GM21528 (cell line): ENCODE measurements around the gene FRMD5.

ENCODE experiments used
- ATAC-seq: cut with Tn5 transposase; IDR thresholded peaks from one replicate; pipeline ENCODE4 v1.9.1; 2021; ENCODE audit warnings: mild to moderate bottlenecking, moderate library complexity; ENCODE audit not compliant: unreplicated experiment, low FRiP score

Gene FRMD5

DNA sequence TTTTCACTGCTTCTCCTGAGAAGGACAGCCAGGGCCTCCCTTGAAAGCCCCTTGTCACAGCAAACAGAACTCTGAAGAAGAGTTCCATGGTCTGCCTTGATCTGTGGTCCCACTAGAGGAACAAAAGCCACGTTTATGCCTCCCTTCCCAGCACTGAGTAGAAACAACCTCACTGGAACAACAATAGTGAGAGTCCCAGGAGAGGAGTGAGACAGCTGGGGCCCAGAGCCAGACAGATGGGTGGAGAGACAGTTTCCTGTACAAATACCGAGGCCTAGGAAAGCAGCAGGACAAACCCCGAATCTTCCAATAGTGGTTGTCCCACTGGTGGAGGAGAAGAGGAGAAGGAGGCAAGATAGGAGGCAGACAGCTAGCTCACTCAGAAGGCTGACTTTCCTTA lies 262.2 kb downstream of the FRMD5 start:
- no peak for ATAC-seq

DNA sequence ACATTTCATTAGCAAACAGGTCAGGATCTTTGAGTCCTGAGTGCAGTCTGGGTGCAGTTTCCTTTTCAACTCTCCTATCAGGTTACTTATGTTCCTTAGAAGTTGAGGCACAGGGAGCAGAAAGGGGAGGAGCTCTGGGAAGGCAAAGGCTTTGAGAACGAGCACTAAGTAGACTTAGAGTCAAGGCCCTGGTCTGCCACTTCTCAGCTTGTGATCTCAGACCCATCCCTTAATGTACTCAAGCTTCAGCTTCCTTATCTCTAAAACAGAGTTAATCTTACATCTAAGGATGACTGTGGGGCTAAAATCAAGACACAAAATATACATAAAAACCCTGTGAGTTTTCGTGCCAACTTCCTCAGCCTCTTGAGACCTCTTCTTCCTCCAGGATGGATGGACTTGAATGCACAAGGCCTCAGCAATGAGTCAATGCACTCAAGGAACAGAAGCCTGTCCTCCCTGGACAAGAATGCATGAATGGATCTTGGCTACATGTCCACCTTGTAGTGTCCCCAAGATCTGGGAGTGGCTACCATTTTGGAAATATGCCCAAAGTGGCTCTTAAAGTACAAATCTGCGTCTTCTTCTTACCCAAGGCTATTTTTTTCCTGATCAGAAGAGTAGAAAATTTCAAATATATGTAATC lies 263.2 kb downstream of the FRMD5 start:
- no peak for ATAC-seq

DNA sequence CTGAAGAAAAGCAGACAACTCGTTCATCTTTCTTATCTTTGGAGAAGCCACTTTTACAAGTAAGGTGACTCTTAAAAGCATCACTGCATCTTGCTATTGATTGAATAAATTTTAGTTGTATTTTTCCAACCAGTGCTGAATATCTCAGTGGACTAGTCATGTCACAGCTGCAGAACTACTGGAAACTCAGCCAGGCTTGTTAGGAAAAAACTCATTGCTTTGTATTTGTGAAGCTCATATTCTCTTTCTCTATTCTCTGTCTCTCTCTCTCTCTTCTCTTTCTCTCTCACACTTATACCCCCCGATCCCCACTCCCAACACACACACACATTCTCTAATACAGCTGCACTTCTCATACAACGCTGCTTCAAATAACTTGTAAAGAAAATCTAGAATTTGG lies 264.0 kb downstream of the FRMD5 start:
- ATAC-seq: no peak

DNA sequence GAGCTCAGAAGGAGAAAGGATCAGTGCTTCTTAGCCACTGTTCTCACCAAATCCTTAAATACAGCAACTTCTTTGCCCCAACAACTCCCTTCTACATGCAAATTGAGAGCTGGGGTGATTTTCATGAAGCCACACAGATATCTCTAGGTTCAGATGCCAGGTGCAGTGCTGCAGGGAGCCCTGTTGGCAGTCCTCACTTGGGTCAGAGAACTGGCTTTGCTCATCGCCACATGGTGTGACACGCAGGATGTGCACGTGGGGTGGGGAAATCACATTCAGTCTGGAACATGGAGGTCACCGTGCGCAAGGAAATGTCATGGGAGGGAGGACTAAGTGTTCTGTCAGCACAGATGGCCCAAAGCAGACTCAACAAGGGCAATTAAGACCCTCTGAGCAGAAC lies 264.5 kb downstream of the FRMD5 start:
- ATAC-seq: no peak

DNA sequence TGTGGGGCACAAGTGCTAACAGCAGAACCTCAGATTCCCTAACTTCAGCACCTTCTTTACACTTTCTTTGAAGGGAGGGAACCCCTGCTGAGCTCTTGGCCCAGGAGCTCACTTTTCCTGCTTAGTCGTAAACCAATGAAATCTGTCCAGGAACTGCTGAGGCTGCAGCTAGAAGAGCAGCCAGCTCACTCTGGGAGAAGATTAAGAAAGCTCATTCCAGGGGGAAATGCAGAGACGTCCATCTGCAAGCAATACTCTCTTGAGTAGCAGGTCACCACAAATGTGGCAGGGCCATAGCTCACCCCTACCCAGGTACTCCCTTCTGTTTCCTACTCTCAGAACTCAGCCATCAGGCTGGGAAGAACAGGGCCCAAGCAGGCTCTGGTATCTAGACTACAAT lies 265.0 kb downstream of the FRMD5 start:
- ATAC-seq: no peak

DNA sequence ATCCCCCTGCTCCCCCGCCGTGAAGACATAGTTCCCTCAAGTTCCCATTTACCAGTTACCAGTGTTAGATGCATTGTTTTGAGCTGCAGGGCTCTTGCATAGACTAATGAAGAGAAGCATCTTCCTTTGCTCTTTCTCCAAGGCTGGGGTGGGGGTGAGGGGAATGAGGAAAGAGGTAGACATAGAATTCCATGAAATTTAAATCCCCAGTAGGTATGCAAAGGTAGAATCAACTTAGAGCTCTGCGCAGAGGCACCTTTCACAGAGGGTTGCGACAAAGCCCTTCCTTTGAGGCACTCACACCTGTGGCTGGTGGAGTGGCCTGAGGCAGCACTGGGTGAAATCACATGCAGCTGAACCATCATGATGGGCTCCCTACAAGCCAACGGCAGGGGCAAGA lies 266.9 kb downstream of the FRMD5 start:
- no peak for ATAC-seq

DNA sequence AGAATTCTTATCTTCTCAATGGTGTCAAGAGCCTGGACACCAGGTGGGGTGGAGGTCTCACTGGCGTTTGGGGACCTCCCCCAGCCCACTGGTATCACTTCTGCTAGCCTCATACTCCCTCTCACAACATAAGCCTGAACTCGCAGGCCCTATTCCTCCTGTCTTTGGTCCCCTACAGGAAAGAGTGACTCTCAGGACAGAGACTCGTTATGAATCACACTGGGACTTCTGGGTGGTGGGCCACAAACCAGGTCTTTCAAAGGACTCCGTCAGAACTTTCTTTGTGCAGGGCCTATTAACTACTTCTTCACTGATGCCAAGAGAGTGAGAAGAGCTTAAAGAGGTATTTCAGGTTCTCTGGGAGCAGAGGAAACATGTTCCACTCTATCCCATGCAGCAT lies 267.9 kb downstream of the FRMD5 start:
- no peak for ATAC-seq

DNA sequence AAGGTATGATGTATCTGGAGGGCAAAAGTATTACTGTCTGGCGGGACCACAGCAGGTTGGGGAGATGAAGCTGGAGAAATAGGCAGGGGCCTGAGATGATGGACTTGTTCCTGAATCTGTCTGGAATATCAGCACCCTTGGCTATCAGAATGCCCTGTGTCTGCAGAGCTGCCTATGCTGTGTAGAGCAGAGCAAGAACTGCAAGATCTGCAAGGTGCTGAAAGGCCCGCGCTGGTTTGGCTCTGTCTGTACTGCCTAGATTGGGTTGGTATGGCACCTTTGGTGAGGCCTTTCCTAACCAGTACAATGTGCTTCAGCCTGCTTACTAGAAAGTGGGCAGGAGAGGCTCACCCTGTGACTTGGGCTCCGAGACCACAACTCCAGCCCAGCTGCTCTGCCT lies 271.5 kb downstream of the FRMD5 start:
- ATAC-seq: no peak

DNA sequence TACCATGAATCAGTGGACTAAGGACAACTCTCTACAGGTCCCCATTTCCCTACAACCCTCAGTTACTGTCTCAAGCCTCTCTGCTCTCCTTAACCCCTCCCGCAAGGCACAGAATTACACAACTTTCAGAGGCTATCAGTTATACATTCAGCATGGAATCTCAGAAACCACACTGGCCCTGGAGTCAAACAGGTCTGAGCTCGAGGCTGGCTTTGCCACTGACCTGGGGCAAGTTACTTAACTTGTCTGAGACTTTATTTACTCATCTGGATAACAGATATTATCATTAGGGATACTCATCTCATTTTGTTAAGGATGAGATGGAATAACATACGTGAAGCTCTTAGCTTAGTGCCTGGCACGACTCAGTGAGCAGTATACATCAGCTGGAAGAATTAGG lies 273.1 kb downstream of the FRMD5 start:
- no peak for ATAC-seq

DNA sequence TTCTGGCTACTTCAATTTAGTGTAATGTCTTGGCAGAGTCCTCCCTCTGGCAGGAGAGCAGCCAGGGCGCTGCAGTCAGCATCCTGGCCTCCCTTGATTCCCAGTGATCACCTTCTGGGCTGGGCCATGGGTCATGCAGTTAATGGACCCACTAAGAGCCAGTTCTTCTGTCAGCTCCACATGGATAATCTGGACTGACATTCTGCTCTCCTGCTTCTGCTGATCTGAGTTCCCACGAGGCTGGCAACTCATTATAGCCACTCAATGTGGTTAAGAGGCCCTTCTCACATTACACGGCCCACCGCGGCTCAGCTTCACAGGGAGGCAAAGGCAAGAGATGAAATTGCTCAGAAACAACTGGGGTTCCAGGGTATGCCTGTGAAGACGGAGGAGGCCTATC lies 274.3 kb downstream of the FRMD5 start:
- no peak for ATAC-seq

DNA sequence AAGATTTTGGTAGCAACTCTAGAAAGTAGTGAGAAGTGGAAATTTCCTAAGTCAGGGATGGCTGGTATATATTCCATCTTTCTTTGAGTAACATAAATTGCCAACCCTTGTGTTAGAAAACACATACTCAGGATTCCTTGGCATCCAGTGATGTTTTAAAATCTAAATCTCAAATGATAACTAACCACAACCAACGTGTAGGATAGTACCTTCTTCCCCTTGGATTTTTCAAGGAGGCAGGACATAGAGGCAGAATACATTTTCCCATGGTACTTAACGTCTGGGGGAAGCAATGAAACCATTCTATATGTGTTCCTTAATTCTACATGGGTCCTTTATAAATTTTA lies 274.8 kb downstream of the FRMD5 start:
- no peak for ATAC-seq

DNA sequence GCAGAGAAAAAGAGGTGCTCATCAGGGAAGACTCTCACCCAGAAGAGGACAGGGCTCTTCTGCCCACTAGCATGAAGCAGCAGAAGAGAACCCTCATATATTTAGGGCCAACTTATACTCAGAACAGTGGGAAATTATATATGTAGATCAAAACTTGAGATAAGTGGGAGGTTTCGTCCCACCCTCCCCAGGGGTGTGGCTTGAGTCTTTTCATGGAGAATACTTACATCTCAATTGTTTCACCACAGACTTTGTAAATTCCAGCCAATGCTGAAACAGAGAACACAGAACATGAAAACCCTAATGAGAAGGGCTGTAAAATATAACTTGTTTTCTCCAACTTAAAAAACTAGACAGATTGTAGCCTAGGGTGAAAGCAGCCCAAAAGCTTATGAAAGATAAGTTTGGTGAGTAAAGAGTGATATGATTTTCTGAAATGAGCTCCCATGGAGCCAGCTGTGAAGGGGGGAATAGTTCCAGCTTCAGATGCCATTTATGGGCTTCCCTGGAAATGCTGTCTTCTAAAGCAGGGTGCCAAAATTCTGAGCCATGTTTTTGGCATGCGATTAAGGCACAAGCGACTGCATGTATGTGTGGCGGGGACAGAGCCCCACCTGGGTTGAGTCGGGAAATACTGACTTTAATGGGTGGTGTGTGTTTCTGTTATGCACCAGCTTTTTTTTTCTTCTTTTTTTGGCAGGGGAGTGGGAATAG lies 275.4 kb downstream of the FRMD5 start:
- no peak for ATAC-seq

DNA sequence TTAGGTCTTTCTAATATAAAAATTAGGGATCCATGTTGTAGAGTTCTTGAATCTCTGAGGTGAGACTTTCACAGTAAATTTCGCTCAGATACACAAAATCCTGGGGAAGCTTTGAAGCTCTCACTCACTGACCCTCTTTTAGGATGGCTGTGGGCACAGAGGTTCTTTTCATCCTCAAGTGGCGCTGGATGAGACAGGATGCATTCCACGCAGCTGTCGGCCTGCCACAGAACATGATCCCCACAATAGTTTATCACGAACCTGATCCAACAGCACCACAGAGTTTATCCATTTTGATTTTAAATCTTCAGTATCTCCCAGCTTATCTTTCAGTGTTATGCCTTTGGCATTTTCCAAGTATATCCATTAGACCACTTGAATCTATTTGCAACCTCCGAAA lies 276.4 kb downstream of the FRMD5 start:
- ATAC-seq: no peak

DNA sequence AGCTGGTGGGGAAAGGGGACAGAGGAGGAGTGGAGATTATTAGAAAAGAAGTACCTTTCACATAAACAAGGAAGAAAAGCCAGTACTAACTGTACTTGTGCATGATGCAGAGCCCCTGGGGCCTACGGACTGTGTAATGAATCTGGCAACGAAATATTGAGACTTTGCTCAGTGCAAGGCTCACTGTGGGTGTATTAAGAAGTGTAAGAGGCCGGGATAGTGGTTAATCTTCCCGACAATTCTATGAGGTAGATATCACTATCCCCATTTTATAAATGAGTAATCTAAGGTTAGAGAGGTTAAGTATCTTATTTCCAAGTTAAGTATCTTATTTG lies 278.8 kb downstream of the FRMD5 start:
- ATAC-seq: no peak

DNA sequence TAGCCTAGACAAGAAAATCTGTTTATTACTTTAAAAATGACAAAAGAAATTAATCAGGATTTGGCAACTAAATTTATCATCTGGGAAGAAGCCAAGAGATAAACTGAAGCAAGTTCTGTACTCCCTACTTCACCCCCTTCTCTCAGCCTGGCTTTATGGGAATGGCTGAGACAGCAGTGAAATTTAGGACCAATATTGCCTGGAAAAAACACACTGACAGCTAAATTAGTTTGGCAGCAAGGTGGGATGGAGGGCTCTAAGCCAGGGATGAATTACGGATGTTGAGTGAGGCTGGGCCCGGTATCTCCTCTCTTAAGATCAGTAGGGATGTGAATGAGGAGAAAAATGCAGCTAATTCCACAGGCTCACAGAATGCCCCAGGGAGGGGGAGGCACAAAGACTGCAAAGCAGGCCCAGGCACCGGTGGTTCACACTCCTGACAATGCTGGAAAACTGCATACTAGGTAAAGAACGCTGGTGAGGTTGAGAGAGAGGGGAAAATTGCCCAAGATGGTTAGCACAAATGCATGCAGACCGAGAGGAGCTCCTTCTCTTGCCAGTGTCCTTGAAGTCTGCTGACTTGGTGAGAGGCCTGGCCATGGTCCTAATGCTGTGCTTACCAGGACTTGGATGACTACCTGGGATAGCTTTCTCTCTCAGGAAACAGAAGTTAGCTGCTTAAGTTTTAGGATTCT lies 279.3 kb downstream of the FRMD5 start:
- ATAC-seq: no peak

DNA sequence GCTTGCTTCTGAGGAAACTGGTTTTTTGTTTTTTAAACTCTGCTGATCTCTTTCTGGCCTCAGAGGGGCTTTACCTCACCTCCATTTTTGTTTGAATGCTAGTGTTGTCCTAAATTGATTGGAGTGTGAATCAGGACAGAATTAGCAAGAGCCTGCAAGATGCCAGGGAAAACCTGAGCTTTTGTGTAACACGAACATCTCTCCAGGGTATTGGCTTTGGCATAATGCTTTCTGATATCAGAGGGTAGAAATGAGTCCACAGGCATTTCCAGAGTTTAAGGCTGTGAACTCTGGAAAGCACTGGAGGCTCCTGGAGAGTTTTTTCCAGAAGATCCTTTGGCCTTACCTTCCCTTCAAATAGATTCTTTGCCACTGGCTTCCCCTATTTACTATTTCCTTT lies 281.1 kb downstream of the FRMD5 start:
- ATAC-seq: no peak

DNA sequence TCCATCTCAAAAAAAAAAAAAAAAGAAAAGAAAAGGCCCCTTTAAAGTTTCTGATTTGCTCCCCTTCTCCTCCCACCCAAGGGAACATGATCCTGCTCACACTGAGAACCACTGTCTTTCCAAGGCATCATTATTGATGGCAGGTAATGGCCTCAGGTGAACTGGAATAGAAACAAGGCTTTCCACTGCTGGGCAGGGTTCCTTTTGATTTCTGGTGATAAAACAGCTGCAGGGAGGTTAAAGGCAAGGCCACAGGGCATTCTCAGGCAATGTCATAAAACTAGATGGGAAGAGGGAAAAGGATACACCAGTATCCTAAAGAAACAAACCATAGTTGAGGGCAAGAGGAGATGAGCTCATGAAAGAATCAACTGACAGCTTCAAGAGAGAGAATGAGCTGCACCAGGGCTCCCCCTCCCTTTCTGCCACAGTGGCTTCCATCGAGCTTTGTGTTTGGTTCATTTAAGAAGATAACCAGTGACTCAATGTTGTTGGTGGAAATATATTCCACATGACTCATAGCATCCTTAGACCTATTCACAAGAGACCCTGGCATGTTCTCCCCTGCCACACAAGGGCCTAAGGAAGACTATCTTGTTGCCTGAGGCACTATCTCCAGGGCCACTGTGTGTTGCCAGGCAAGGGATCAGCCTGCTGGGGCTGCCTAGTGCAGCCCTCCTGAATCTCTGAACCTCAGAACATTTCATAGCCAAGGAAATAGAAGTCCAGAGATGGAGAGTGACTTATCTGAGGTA lies 281.9 kb downstream of the FRMD5 start:
- no peak for ATAC-seq

DNA sequence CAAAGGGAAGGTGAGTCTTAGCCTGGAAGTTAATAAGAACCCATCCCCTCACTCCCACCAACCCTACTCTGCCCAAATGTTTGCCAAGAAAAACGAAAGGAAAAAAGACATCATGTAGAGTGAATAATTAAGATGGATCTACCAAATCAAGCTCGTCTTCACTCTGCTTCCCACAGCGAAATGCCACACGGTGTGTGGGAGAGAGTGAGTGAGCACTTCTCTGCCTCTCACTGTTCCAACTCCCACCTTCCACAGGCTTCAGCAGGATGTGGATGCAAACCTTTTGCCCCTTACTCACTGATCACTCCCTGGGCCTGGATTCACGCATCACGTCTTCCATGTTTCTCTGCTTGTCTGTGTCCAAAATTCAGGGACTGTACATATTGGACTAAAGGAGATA lies 282.9 kb downstream of the FRMD5 start:
- ATAC-seq: no peak

DNA sequence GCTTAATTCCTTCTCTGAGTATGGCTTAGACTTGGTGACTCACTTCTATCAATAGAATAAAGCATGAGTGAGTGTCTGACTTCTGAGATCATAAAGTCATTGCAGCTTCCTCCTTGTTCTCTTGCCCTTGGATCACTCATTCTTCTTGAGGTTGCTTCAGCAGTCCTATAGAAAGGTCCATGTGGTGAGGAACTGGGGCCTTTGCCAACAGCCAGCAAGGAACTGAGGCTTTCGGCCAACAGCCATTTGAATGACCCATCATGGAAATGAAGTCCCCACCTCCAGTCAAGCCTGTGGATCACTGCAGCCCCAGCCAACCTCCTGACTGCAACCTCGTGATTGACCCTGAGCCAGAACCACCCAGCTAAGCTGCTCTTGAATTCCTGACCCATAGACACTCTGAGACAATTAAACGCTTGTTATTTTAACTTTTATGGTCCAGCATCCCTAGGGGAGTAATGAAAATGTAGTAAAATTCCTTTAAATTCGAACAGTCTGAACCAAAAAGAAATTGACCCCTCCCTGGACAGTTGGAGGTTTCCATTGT lies 283.8 kb downstream of the FRMD5 start:
- no peak for ATAC-seq

DNA sequence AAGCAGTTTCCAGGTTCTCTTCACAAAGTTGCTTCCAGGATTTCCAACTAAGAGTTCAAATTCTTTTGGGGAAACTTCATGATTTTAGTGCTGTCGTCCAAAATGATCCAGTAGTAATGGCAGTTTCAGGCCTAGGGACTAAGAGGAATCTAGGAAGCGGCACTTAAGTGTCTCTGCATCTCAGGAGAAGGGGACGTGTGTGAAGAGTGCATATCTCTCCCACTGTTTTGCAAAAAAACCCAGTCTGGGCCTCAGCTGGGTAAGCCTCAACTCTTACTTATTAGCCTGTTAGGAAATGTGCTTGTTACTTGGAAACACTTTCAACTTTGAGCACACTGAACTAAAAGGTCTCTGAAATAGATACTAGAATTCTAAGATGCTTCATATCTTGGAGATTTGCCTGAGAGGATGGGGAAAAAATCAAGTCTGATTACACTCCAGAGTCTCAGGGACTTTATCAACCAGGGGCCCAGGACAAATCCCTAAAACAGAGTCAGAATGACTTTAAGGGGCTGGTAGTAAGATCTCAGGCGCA lies 286.5 kb downstream of the FRMD5 start:
- ATAC-seq: no peak

DNA sequence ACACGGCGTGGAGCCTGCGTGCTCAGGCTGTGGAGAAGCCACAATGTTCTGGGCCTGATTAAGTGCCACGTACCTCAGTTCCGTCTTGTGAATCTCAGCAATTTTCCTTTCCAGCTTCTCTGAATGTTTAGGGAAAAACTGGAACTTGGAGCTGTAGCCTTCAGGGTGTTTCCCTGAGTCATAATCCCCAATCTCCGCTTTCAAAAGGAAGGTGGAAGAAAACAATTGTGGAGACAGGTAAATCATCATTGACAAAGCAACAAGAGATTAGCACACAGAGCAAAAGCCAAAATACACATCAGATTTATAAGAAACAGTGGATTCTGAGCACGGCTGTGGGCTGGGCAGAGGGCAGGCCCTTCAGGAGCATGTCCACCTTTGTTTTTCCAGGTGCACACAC lies 289.3 kb downstream of the FRMD5 start:
- ATAC-seq: no peak
